GM12878 (cell line): ENCODE results near the gene GPC6.

ENCODE experiments used
- CHD1 ChIP-seq: IDR thresholded peaks from 2 replicates; pipeline ENCODE4 v1.6.1; 2012; ENCODE audit warnings: low read depth, low read length, improper control_type of control experiment
- CREM ChIP-seq: IDR thresholded peaks from 2 replicates; pipeline ENCODE4 v1.6.1; 2014; ENCODE audit warnings: antibody characterized with exemption, low read depth
- CTCF ChIP-seq, 3 experiments: IDR thresholded peaks in 2 of 3; conservative IDR thresholded peaks in 1 of 3; 2 replicates each; pipeline ENCODE4 v1.5.1; 2011; ENCODE audit warnings: low read depth in 3 of 3, low read length in 3 of 3, mild to moderate bottlenecking in 3 of 3, control low read depth in 2 of 3, moderate library complexity in 2 of 3, inconsistent platforms in 1 of 3, mixed read lengths in 1 of 3; ENCODE audit not compliant: control insufficient read depth in 2 of 3, insufficient read depth in 1 of 3; ENCODE audit errors: extremely low read depth in 1 of 3
- EP300 ChIP-seq, 2 experiments: fragments of 150-350 bp in 1 of 2; IDR thresholded peaks; 2 replicates each; pipeline ENCODE4 v1.6.1; 2011 to 2012; ENCODE audit warnings: low read depth in 2 of 2, low read length in 2 of 2, borderline replicate concordance in 1 of 2, improper control_type of control experiment in 1 of 2, inconsistent platforms in 1 of 2; ENCODE audit not compliant: control insufficient read depth in 1 of 2
- EZH2 ChIP-seq: IDR thresholded peaks from 2 replicates; pipeline ENCODE4 v1.6.1; 2012; ENCODE audit warnings: low read depth, mild to moderate bottlenecking, control low read depth, inconsistent platforms, low read length, borderline replicate concordance; ENCODE audit not compliant: control insufficient read depth
- MTA3 ChIP-seq: IDR thresholded peaks from 2 replicates; pipeline ENCODE4 v1.6.1; 2012; ENCODE audit warnings: low read length, inconsistent platforms, borderline replicate concordance
- NR2C2 ChIP-seq: IDR thresholded peaks from 2 replicates; pipeline ENCODE4 v1.6.1; 2011; ENCODE audit warnings: borderline replicate concordance, low read depth; ENCODE audit not compliant: control insufficient read depth, insufficient read length
- TARDBP ChIP-seq: IDR thresholded peaks from 2 replicates; pipeline ENCODE4 v1.6.1; 2016; ENCODE audit warnings: borderline replicate concordance

GRCh38 chr13:94344126-94344818 lies 1117.7 kb downstream of the GPC6 start:
- TF ChIP-seq EZH2 (no peak), MTA3 (no peak), CTCF (IDR thresholded peaks at IDR 0.05 in 2 of 3, conservative IDR thresholded peaks at IDR 0.05 in 1 of 3; ENCODE audit: control insufficient read depth in 2 of 3, extremely low read depth in 1 of 3, insufficient read depth in 1 of 3, low read depth in 3 of 3, low read length in 3 of 3) (no peak), TARDBP (no peak), CHD1 (no peak), EP300 (IDR thresholded peaks at IDR 0.05; ENCODE audit: borderline replicate concordance in 1 of 2, control insufficient read depth in 1 of 2, low read depth in 2 of 2, low read length in 2 of 2) (no peak), NR2C2 (no peak), CREM (no peak)
